NB4 (cell line): ENCODE data around the gene LAD1.

Experiments used
- MYC ChIP-seq: IDR thresholded peaks from 2 replicates; pipeline ENCODE4 v1.6.1; 2011; ENCODE audit warnings: low read depth, low read length
- POLR2A ChIP-seq: IDR thresholded peaks from 2 replicates; pipeline ENCODE4 v1.6.1; 2011; ENCODE audit warnings: mild to moderate bottlenecking; ENCODE audit not compliant: insufficient read length; ENCODE audit errors: extremely low read depth

DNA sequence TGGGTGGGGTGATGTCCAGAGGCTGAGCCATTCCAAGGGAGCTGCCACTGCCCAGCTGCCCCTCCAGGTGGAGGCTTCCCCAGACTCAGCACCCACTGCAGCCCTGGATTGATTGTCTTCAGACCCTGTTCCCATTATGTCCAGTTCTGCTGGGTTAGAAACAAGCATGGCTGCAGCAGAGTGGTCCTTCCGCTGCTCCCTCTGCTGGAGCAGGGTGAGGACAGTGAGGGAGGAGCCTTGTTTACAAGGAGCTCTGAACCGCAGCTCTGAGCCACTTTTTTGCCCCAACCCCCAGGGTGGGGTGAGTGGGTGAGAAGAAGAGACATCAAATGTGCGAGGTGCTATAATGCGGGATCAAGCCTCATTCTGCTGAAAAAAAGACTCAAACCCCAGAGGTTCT, 24.0 kb downstream of the LAD1 start:
- no peak for TF ChIP-seq MYC
- no peak for TF ChIP-seq POLR2A
